NCI-H146 treated with DMSO at 0.1 percent for 48 hours (cell line): ENCODE results near the gene IL27RA.
A peak's percentile ranks its signal among the peaks of the same experiment; 100 is the strongest.

Experiments
- DNase-seq: peaks from one replicate; lab custom pipeline; 2025; ENCODE audit not compliant: unreplicated experiment; lab: John Stamatoyannopoulos, UW

The IL27RA gene

GRCh38 chr19:14056741-14057356, 25.3 kb downstream of the IL27RA start:
- no peak for DNase-seq

DNA sequence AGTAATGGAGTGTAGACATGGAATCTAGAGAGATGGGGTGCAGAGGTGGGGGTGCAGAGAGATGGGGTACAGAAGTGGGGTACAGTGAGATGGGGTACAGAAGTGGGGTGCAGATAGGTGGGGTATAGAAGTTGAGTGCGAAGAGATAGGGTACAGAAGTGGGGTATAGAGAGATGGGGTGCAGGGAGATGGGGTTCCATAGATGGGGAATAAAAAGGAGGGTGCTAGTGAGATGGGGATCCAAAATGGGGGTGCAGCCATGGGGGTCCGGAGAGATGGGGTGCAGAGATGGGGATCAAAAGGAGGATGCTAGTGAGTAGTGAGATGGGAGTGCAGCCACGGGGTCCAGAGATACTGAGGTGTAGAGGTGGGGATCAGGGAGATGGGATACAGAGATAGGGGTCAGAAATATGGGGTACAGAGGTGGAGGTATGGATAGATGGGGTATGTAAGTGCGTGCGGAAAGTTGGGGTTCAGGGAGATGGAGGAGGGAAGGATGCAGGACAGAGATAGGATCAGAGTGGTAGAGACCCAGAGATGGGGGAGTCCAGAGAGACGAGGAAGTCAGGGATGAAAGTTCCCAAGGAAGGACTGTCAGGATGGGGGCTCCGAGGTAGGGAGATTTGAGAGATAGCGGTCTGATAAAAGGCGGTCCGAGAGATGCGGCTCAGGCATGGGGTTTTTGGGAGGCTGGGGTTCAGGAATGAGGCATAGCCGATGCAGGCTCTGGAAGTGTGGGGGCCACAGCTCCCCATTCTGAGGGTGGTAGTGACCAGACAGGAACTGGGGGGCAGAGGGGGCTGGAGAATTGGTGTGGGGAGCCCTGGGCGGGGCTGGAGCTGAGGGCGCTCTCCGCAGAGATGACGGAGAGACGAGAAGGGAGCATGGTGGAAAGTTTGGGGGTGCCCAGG, 26.9 kb downstream of the IL27RA start:
- no peak for DNase-seq

GRCh38 chr19:14059093-14059480, 27.5 kb downstream of the IL27RA start:
- DNase-seq: no peak

DNA sequence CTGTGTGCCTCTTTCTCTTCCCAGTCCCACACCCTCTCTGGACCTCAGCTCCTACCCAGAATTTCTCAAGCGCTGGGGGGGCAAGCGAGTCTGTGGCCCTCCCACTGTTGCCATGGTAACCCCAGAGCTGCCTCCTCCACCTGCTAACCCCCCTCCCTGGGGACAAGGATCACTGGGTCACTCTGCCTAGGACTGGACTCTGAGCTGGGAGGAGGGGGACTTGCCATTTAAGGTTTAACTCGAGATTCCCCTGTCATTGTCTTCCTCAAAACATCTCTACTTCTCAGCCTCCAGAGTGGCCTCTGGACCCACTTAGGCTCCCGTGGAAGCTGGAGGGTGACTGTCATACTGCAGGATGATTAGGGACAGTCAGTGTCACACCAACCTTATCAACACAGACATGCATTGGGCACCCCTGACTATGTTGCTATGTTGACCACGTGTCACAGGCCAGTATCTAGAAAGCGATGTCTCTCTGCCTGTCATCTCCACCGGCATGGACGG, 28.1 kb downstream of the IL27RA start:
- DNase-seq: no peak

DNA sequence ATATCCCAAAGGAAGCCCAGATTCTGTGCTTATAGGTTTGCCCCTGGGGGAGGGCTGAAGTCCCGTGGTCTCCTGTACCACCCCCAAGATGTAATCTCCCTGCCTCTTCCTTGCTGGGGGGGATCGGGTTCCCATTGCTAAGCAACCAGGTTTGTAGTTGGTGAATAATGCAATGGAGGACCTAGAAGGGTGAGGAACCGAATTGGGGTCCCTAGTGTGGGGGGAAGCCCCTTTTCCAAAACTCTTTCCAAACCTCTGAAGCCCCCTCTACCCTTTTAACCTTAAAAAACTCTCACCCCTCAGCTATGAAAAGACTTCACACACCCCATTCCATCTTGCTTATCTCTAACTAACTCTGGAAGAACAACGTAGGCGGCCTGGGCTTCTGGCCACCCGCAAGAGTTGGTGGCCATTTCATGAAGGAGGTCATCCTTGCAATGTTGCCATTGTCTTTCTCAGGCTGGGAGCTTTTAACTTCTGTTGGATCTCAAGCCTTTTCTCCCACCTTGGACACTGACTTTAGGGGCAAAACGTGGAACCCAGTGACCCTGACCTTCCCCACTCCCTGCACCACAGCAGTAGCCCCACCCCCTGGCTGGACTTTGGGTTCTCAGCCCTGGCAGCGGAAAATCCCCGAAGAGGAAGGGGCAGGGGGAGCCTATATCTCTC, 29.7 kb downstream of the IL27RA start:
- no peak for DNase-seq

- no peak for DNase-seq
These were observed 30.4 kb downstream of the IL27RA start, which contains the start of gene PALM3 for GRCh38 chr19:14061751-14062557. TSS of gene PALM3 (minus strand) at chr19:14062076. CDS start at chr19:14061980, 96 bp downstream.

DNA sequence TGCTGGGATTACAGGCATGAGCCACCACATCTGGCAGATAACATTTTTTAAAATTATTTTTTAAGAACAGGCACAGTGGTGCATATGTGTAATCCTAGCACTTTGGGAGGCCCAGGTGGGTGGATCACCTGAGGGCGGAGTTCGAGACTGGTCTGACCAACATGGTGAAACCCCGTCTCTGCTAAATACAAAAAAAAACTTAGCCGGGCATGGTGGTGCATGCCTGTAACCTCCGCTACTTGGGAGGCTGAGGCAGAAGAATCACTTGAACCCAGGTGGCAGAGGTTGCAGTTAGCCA, 30.9 kb downstream of the IL27RA start:
- no peak for DNase-seq

- DNase-seq: no peak
These were observed 31.5 kb downstream of the IL27RA start for GRCh38 chr19:14063105-14063504.

GRCh38 chr19:14066134-14066533, 34.6 kb downstream of the IL27RA start:
- DNase-seq: no peak

DNA sequence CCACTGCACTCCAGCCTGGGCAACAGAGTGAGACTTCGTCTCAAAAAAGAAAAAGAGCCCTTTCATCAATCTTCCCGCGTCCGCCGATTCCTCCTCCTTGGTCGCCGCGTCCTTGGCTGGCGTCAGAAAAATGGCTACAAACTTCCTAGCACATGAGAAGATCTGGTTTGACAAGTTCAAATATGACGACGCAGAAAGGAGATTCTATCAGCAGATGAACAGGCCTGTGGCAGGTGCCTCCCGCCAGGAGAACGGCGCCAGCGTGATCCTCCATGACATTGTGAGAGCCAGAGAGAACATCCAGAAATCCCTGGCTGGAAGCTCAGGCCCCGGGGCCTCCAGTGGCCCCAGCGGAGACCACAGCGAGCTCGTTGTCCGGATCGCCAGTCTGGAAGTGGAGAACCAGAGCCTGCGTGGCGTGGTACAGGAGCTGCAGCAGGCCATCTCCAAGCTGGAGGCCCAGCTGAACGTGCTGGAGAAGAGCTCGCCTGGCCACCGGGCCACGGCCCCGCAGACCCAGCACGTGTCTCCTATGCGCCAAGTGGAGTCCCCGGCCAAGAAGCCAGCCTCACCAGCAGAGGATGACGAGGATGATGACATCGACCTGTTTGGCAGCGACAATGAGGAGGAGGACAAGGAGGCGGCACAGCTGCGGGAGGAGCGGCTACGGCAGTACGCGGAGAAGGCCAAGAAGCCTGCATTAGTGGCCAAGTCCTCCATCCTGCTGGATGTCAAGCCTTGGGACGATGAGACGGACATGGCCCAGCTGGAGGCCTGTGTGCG, 38.9 kb downstream of the IL27RA start:
- DNase-seq: no peak

DNA sequence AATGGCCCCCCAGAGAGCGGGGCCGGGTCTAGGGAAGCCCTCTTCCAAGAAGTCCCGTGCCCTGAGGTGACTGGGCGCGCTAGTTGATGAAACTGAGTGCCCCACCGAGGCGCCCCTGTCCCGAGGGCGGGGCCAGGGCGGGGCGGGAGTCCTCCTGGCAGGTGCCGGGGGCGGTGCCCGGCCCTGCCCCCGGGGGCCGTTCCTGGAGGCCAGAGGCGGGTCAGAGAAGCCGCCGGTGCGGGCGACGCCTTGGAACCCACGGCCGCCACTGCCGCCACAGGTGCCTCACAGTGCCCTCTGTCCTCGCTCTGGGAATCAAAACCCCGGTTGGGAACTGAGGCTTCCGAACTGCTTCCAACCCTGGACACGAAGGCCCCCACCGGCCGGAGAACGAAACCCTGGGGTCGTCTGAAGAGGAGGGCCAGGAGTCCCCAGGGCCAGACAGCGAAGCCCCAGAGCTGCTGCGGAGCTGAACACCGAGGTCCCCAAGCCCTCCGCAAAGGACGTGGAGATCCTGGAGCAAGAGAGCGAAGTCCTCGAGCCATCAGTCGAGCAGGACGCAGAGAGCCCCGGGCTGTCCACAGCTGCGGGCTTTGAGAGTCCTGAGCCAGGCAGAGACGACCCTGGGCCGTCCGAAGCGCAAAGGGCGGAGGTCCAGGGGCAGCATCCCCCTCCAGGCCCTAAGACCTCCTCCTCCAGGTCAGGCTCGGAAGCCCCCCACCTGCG, 41.1 kb downstream of the IL27RA start, which contains the start of gene MISP3:
Gene MISP3 (plus strand): TSS at position 252 of the 726 bp plus-strand sequence. CDS start 524 bp downstream, outside the sequence.
- DNase-seq: peak; percentile 75

GRCh38 chr19:14073261-14073924, 41.8 kb downstream of the IL27RA start:
- peak; percentile 64 for DNase-seq

DNA sequence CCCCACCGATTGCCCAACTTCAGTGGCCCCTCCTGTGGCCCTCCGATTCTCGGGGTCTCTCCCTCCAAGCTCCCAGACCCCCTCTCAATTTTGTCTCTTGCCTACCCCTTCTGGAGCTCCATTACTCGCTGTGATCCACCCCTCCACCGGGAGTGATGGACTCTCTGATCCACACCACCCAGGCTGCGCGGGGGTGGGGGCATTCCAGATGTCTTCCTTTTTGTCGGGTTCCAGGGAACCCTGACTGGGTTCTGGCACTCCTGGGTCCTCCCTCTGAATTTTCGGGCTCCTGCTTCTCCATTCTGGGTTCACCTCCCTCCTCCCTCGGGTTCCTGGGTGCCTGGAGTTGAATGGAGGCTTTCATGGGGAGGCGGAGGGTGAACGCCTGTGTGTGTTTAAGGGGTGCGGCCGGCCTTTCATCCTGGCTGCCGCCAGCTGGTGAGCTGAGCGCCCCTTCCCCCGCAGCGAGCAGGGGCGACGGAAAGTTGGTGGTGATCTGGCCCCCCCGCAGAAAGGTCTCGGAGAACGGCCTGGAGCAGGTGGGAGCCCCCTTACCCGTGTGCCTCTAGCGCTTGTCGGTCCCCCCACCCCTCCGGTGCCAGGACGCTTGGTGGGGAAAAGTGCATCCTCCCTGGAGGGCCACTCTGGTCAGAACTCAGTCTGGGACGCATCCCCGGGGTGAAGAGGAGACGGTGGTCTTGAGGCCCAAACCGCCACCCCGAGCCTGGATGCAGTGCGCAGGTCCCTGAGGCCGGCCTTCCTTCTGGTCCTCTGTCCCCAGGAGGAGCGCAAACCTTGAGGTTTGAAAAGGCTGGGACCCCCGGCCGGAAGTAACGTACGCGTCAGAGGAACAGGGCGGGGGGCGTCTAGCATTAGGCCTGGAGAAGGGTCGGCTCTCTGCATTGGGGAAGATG, 42.6 kb downstream of the IL27RA start:
- no peak for DNase-seq

DNA sequence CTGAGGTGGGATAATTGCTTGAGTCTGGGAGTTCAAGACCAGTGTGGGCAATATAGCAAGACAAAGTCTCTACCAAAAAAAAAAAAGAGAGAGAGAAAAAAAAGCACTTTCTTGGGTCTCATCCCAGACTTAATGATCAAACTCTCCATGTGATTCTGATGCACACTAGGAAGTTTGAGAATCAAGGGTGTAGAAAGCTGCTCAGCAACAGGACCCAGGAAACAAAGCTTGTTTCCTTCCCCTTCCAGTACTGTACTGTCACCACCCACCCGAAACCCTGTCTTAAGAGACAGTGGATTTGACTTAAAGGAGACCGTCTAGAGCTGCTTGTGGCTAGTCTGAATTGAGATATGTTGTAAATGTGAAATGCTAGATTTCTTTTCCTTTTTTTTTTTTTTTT, 46.8 kb downstream of the IL27RA start:
- no peak for DNase-seq

DNA sequence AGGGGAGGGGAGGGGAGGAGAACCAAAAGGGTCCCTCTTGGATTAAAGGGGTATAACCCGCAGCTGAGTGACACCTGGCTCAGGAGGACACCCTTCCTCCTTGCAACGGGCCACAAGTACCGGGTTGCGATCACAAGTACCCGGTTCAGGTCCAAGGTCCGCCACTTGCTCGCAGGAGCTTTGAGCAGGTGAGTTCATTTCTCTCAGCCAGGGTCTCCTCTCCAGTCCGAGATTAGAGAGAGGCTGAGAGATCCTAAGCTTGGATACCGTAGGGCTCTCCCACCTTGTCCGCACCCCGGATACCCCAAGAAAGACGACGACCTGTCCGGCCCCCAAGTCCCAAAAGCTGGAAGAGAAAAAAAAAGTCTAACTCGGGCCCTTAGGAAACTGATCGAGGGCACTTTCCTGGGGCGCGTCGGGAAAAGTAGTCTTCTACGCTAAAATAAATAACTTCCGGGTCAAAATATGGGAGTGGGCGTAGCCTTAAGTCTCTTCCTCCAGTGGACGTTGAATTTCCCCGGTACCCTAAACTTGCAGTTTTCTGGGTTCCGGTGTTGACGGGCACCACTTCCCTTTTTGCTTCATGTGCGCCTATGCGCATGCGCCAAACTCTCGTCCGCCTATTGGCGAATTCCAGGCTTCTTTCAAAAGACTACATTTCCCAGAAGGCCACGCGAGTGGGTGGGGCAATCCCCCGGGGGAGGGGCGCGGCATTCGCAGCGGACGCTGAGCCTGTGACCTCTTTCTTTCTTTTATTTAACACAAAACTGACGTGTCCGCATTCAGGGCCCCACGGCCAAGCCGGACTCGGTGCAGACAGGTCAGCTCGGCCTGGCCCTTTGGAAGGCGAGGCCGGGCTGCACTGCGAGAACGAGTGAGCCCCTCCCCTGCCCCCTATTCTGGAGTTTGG, 49.6 kb downstream of the IL27RA start:
- peak; percentile 99 for DNase-seq

GRCh38 chr19:14081797-14082674, 50.5 kb downstream of the IL27RA start:
- DNase-seq: peak; percentile 30
